Upper lobe of right lung (tissue), 1 donor: Measurements from ENCODE around the gene ORC5. TPM values are rescaled to one million over a fixed set of nuclear protein-coding genes. Genes with fewer than 3 reads are reported as not detected.

Source experiments
- ATAC-seq: fragments of 200-7000 bp; cut with Tn5 transposase; one replicate; pipeline ENCODE4 v1.9.1; 2020; ENCODE audit warnings: mild to moderate bottlenecking, moderate library complexity
- DNase-seq: peaks from one replicate; pipeline ENCODE4 v3.0.0-alpha.2; 2020
- H3K27ac ChIP-seq: fragments of 200-600 bp; one replicate; pipeline ENCODE4 v1.8.0; 2022
- H3K27me3 ChIP-seq: fragments of 200-600 bp; one replicate; pipeline ENCODE4 v1.8.0; 2022; ENCODE audit warnings: mild to moderate bottlenecking
- H3K36me3 ChIP-seq: fragments of 200-600 bp; one replicate; pipeline ENCODE4 v1.8.0; 2022
- H3K4me1 ChIP-seq: fragments of 200-600 bp; one replicate; pipeline ENCODE4 v1.8.0; 2022
- H3K4me3 ChIP-seq: fragments of 200-600 bp; one replicate; pipeline ENCODE4 v1.8.0; 2022; ENCODE audit warnings: mild to moderate bottlenecking
- H3K9me3 ChIP-seq: fragments of 200-600 bp; one replicate; pipeline ENCODE4 v1.8.0; 2022
- intact Hi-C: fragments of 100-400 bp; cut with DNase I; formaldehyde crosslinking; loops from one replicate; pipeline ENCODE4 v1.11.0; 2022
- total RNA-seq: library from RNA; stranded (reverse); fragmentation: NEBNext Ultra II Directional; extraction: Animal tissue kit (Norgen Biotek cat#: 25700); gene quantifications from one replicate; pipeline ENCODE4 v1.2.1, GENCODE V29; 2021
- TF ChIP-seq, protein P1 (sequence below): fragments of 200-600 bp; IDR thresholded peaks from one replicate; pipeline ENCODE4 v1.8.0; 2022; ENCODE audit warnings: antibody characterized with exemption
- donor health status: DM: no; HTN: yes; CAD: no; lungs with severe emphysema.

The ORC5 gene
- total RNA-seq, 1 donor from 2014 or later = 13.6 TPM

DNA sequence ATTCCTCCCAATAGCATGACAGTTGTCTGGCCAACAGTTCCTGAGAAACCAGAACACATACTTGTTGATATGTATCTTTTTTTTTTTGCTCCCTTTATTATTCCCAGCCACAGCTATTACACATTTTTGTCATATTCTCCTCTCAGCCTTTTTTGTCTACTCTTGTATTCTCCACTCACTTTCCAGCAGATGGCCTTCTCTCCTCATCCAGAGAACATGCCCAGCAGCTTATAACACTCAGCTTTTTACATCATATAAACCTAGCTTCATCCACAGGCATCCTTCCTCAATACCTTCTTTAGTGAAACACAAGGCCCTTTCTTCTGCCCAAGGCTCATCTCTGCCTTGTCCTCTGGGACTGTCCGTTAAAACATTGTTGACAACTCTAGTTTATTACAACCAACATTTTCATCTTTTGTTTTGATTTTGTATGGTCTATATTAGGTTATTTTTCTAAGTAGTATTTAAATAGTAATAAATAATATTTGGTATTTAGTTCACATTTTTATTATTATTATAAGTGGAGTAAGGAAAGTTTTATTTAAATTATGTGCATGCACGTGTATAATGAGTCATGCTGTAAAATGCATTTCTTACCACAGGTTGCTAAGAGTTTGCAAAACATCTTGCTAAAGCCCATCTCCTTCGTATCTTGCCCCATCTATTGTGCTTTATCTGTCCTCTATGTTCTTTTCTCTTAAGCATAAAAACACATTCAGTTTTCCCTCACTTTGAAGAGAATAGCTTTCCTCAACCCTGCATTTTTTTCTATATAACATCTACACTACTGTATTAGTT is 101.5 kb downstream of the ORC5 start:
- H3K36me3 ChIP-seq = no peaks in the 10 kb centered on the region
- no peaks in the 10 kb centered on the region for H3K9me3 ChIP-seq
- no peak for ATAC-seq
- H3K4me1 ChIP-seq = no peaks in the 10 kb centered on the region
- H3K27me3 ChIP-seq = no peaks in the 10 kb centered on the region
- DNase-seq = no peak
- H3K4me3 ChIP-seq = no peak overlapping the region
- TF ChIP-seq, protein P1, sequence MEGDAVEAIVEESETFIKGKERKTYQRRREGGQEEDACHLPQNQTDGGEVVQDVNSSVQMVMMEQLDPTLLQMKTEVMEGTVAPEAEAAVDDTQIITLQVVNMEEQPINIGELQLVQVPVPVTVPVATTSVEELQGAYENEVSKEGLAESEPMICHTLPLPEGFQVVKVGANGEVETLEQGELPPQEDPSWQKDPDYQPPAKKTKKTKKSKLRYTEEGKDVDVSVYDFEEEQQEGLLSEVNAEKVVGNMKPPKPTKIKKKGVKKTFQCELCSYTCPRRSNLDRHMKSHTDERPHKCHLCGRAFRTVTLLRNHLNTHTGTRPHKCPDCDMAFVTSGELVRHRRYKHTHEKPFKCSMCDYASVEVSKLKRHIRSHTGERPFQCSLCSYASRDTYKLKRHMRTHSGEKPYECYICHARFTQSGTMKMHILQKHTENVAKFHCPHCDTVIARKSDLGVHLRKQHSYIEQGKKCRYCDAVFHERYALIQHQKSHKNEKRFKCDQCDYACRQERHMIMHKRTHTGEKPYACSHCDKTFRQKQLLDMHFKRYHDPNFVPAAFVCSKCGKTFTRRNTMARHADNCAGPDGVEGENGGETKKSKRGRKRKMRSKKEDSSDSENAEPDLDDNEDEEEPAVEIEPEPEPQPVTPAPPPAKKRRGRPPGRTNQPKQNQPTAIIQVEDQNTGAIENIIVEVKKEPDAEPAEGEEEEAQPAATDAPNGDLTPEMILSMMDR = no peak
- intact Hi-C loops = no loop called here
- no peak overlapping the region for H3K27ac ChIP-seq

DNA sequence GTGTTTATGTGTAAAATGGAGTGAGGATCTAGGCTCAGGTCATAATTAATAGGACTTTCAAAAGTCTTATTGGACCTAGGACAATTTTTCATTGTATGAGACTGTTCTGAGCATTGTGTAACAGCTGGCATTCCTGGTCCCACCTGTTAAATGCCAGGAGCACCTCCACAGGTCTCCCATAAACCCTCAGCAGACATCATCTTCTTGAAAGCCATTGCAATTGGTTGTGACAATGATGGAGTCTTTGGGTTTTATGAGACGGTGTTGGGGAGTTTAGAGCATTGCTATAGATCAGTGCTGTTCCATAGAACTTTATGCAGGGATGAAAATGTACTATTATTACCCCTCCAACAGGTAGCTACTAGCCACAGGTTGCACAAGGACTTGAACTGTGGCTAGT is 108.9 kb downstream of the ORC5 start:
- ATAC-seq (no peak), DNase-seq (no peak)
- H3K4me1 ChIP-seq = no peaks in the 10 kb centered on the region
- H3K4me3 ChIP-seq = no peak overlapping the region
- no peaks in the 10 kb centered on the region for H3K27me3 ChIP-seq
- no peaks in the 10 kb centered on the region for H3K9me3 ChIP-seq
- intact Hi-C loops = no loop called here
- TF ChIP-seq, protein P1 = no peak
- no peak overlapping the region for H3K27ac ChIP-seq
- H3K36me3 ChIP-seq = no peaks in the 10 kb centered on the region

DNA sequence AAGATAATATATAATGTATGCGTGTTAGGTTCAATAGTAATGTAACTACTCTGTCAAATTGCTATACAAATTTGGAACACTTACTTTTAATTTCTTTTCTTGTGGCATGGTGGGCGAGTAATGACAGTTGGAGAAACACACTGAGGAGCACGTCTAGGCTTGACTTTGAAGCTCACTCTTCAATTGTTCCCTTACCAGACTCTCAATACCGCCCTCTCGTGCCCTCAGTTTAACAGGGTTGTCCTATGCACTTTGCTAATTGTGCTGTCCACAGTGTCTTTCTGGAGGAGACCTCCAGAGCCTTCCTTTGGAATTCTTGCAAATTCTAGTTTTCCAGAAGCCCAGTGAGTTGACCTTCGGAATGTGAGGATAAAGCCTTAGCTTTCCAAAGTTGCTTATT is 111.1 kb downstream of the ORC5 start:
- DNase-seq (no peak), ATAC-seq (no peak)
- TF ChIP-seq, protein P1 = no peak
- Histone ChIP-seq H3K36me3 (no peaks in the 10 kb centered on the region), H3K27ac (no peak overlapping the region), H3K9me3 (no peaks in the 10 kb centered on the region), H3K4me1 (no peaks in the 10 kb centered on the region), H3K27me3 (no peaks in the 10 kb centered on the region), H3K4me3 (no peak overlapping the region)
- intact Hi-C loops = no loop called here

DNA sequence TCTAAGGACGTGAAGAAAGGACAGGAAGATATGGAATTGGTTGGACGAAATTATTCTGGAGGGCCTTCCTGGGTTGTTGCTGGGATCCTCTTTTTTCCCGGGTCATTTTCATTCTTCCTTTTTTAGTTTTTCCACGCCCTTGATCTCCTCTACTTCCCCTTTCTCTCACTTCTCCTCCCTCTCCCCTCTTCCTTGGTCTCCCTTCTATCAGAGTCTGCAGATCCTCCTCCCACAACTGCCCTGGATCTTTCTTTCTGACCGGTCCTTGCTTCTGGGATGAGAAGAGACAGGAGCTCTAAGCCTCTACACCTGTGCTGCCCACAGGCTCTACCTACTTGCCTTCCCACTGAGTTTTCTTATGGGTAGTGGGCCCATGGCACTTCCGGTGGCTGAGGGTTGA is 114.7 kb downstream of the ORC5 start:
- no peak for DNase-seq
- TF ChIP-seq, protein P1 = no peak
- Histone ChIP-seq H3K27me3 (no peaks in the 10 kb centered on the region), H3K36me3 (no peaks in the 10 kb centered on the region), H3K27ac (no peak overlapping the region), H3K4me3 (no peak overlapping the region), H3K9me3 (no peaks in the 10 kb centered on the region), H3K4me1 (no peaks in the 10 kb centered on the region)
- intact Hi-C loops = no loop called here
- ATAC-seq = no peak

DNA sequence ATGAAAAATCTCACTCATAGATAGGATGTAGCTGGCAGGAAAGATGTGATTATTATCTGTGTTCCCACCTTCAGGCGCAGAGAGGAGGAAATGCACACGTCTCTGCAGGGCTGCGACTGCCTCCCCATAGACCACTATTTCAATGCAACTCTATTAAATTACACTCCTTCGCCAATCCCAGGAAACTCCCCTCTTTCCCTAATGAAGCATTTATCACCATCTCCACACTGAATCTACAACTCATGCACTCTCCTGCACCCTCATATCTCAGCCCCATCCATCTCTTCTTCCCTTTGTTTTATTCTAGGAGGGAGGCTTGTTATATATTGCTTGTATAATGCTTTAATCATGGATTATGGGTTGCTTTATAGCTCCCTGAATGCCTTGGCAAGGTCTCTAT is 116.6 kb downstream of the ORC5 start:
- no peaks in the 10 kb centered on the region for H3K9me3 ChIP-seq
- no peaks in the 10 kb centered on the region for H3K27me3 ChIP-seq
- no peaks in the 10 kb centered on the region for H3K36me3 ChIP-seq
- ATAC-seq (no peak), DNase-seq (no peak)
- no peak overlapping the region for H3K4me3 ChIP-seq
- H3K4me1 ChIP-seq = no peaks in the 10 kb centered on the region
- TF ChIP-seq, protein P1 = no peak
- no peak overlapping the region for H3K27ac ChIP-seq
- intact Hi-C loops = no loop called here
